Stomach (tissue), 9 donors: ENCODE measurements around the gene PDSS2. TPM values are rescaled to one million over a fixed set of nuclear protein-coding genes. Genes with fewer than 3 reads are reported as not detected.

Experiments
- DNase-seq, 2 donors: peaks; one replicate each; pipeline versions ENCODE4 v3.0.0 to v3.0.0-alpha.2; 2013 to 2019
- H3K27ac ChIP-seq, 5 donors: fragments of 200-600 bp in 4 of 5; sonication (generic) in 4 of 5; one replicate each; pipeline ENCODE4 v1.5.1; 2013 to 2019; ENCODE audit warnings: mild to moderate bottlenecking in 1 of 5, moderate library complexity in 1 of 5
- H3K27me3 ChIP-seq, 3 donors: fragments of 200-600 bp; sonication (generic); one replicate each; pipeline ENCODE4 v1.5.1; 2017 to 2019; ENCODE audit warnings: mixed run types in 1 of 3
- H3K36me3 ChIP-seq, 4 donors: fragments of 200-600 bp; sonication (generic); 1 replicate in 3 of 4; 2 replicates in 1 of 4; pipeline ENCODE4 v1.5.1; 2016 to 2019
- H3K4me1 ChIP-seq, 4 donors: fragments of 200-600 bp; sonication (generic); one replicate each; pipeline ENCODE4 v1.5.1; 2016 to 2019
- H3K4me3 ChIP-seq, 4 donors: fragments of 200-600 bp; sonication (generic) in 3 of 4; one replicate each; pipeline ENCODE4 v1.5.1; 2016 to 2019; ENCODE audit warnings: mild to moderate bottlenecking in 1 of 4
- H3K9me3 ChIP-seq, 4 donors: fragments of 200-600 bp; sonication (generic); one replicate each; pipeline ENCODE4 v1.5.1; 2016 to 2019
- CTCF ChIP-seq, 7 experiments: fragments of 450-650 bp in 4 of 7; fragments of 200-600 bp in 3 of 7; sonication (generic) in 3 of 7; IDR thresholded peaks; one replicate each; pipeline ENCODE4 v1.5.1; 2016 to 2019; ENCODE audit warnings: antibody characterized with exemption in 7 of 7, control low read depth in 2 of 7, mild to moderate bottlenecking in 1 of 7
- EP300 ChIP-seq: sonication (generic); formaldehyde crosslinking; IDR thresholded peaks from one replicate; pipeline ENCODE4 v1.6.1; 2017; ENCODE audit warnings: antibody characterized with exemption
- POLR2A ChIP-seq, 4 donors: fragments of 450-650 bp; IDR thresholded peaks; one replicate each; pipeline ENCODE4 v1.6.1; 2016; ENCODE audit warnings: antibody characterized with exemption in 4 of 4, control low read depth in 2 of 4, mild to moderate bottlenecking in 1 of 4, moderate library complexity in 1 of 4
- POLR2AphosphoS5 ChIP-seq, 3 donors: sonication (generic); formaldehyde crosslinking; IDR thresholded peaks; one replicate each; pipeline ENCODE4 v1.6.1; 2016; ENCODE audit warnings: antibody characterized with exemption in 3 of 3
- WGBS, 5 donors: extraction: QIAGEN DNeasy Blood & Tissue Kit in 3 of 5; methylation state at CpG; one replicate each; pipeline versions ENCODE4 v1.1.5 to v1.1.7; 2013 to 2018; 5-methylcytosine and 5-hydroxymethylcytosine counted together
- intact Hi-C: fragments of 100-400 bp; cut with DNase I; formaldehyde crosslinking; loops from one replicate; pipeline ENCODE4 v1.15.1; 2023; ENCODE audit warnings: low total_unique reads
- polyA plus RNA-seq, 3 donors: library from polyadenylated mRNA; stranded (reverse); fragments of 200-250 nt; gene quantifications; one replicate each; pipeline ENCODE4 v1.2.3, GENCODE V29; 2013
- total RNA-seq, 5 donors: library from RNA; depleted of rRNA; stranded (reverse); fragments of >200 nt; gene quantifications; one replicate each; pipeline versions ENCODE4 v1.1.0 to v1.2.3, GENCODE V29; 2014 to 2016
- donor health status: healthy with polysubstance abuse.
- donor health status: Bipolar disorder and iron deficiency.
- donor health status: healthy.

Gene PDSS2
- total and polyA plus RNA-seq, 8 donors = 4.5 to 26.1 (median 9.8) TPM; not detected in 1

DNA sequence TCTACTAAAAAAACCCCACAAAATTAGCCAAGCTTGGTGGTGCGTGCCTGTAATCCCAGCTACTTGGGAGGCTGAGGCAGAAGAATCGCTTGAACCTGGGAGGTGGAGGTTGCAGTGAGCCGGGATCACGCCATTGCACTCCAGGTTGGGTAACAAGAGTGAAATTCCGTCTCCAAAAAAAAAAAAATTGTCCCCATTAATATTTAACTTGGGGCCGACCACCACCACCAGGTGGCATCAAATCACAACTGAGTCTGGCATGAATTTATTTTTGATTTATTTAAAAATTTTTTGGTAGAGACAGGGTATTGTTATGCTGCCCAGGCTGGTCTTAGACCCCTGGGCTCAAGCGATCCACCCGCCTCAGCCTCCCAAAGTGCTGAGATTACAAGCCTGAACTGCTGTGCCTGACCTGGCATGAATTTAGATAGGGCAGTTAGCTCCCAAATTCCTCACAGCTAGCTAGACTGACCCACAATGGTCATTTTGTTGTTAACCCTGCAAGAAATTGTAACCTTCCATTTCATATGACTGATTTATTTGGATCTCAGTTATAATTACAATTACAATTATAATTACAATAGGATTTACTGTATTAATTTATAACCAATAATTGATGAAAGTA lies 326.9 kb downstream of the PDSS2 start:
- H3K4me1 ChIP-seq = no peaks in the 10 kb centered on the region
- no peaks in the 10 kb centered on the region for H3K27me3 ChIP-seq
- no peak for TF ChIP-seq POLR2A (IDR thresholded peaks at IDR 0.05)
- TF ChIP-seq POLR2AphosphoS5 (IDR thresholded peaks at IDR 0.05) = no peak
- TF ChIP-seq CTCF (IDR thresholded peaks at IDR 0.05) = peak in 1 of 7 experiments; percentile 16
- no peak for TF ChIP-seq EP300
- intact Hi-C loops = no loop called here
- DNase-seq = peak in 1 of 2 donors; percentile 54
- WGBS, 5 donors = 41 to 46% (median 44%) methylated on average over 8 of the region's 8 CpGs
- no peaks in the 10 kb centered on the region for H3K9me3 ChIP-seq
- H3K4me3 ChIP-seq = no peak overlapping the region
- H3K36me3 ChIP-seq = no peaks in the 10 kb centered on the region
- no peak overlapping the region for H3K27ac ChIP-seq

DNA sequence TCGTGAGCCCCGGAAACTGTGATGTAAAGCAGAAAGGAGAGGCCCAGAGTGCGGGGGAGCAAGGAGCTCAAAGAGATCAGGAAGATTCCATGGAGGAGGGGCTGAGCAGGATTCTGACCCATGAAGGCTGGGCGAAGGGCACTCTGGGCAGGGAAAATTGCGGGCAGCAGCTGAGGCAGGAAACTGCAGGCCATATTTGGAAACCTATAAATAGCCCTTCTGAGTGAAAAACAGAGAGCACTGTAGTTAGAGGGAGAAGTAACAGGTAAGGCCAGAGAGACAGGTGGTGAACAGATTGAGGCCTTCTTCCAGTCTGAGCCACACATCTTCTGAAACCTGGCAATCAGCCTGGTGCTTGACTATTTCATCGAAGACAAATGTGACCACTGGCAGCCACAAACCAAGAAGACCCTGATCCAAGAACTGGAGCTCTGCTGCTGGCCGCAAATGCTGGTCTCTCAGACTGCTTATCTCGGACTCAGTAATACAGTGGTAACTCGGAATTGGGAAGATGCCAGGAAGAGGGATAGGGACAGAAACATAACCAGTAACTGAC lies 329.9 kb downstream of the PDSS2 start:
- Histone ChIP-seq H3K27ac (no peak overlapping the region), H3K9me3 (no peaks in the 10 kb centered on the region), H3K36me3 (no peaks in the 10 kb centered on the region), H3K4me3 (no peak overlapping the region), H3K27me3 (no peaks in the 10 kb centered on the region), H3K4me1 (no peaks in the 10 kb centered on the region)
- intact Hi-C loops = no loop called here
- TF ChIP-seq POLR2AphosphoS5 (IDR thresholded peaks at IDR 0.05) = no peak
- no peak for TF ChIP-seq POLR2A (IDR thresholded peaks at IDR 0.05)
- no peak for TF ChIP-seq EP300
- TF ChIP-seq CTCF (IDR thresholded peaks at IDR 0.05) = no peak
- peak in 1 of 2 donors; percentile 12 for DNase-seq
- 58 to 70% (median 61%) methylated on average over 9 of the region's 9 CpGs for WGBS, 5 donors

- H3K9me3 ChIP-seq = no peaks in the 10 kb centered on the region
- H3K4me3 ChIP-seq = no peak overlapping the region
- TF ChIP-seq EP300 (no peak), POLR2A (IDR thresholded peaks at IDR 0.05) (no peak), POLR2AphosphoS5 (IDR thresholded peaks at IDR 0.05) (no peak)
- H3K36me3 ChIP-seq = no peaks in the 10 kb centered on the region
- no peak overlapping the region for H3K27ac ChIP-seq
- no peaks in the 10 kb centered on the region for H3K27me3 ChIP-seq
- DNase-seq = no peak
- H3K4me1 ChIP-seq = no peaks in the 10 kb centered on the region
- WGBS, 5 donors = 64 to 79% (median 72%) methylated on average over 2 of the region's 2 CpGs
- intact Hi-C loops = no loop called here
Measured at GRCh38 chr6:107128577-107128976, 330.8 kb downstream of the PDSS2 start.

- no peak for TF ChIP-seq POLR2A (IDR thresholded peaks at IDR 0.05)
- no peak for TF ChIP-seq CTCF (IDR thresholded peaks at IDR 0.05)
- TF ChIP-seq POLR2AphosphoS5 (IDR thresholded peaks at IDR 0.05) = no peak
- no peak for TF ChIP-seq EP300
- H3K27ac ChIP-seq = no peak overlapping the region
- intact Hi-C loops = no loop called here
- 90 to 100% (median 91%) methylated on average over 1 of the region's 1 CpG for WGBS, 5 donors
- H3K9me3 ChIP-seq = no peaks in the 10 kb centered on the region
- H3K36me3 ChIP-seq = no peaks in the 10 kb centered on the region
- H3K4me3 ChIP-seq = no peak overlapping the region
- no peaks in the 10 kb centered on the region for H3K27me3 ChIP-seq
- H3K4me1 ChIP-seq = no peaks in the 10 kb centered on the region
- no peak for DNase-seq
Measured at GRCh38 chr6:107128175-107128574, 331.2 kb downstream of the PDSS2 start.

GRCh38 chr6:107125771-107126170 lies 333.6 kb downstream of the PDSS2 start:
- H3K36me3 ChIP-seq = no peaks in the 10 kb centered on the region
- intact Hi-C loops = no loop called here
- WGBS, 5 donors = 88 to 94% (median 92%) methylated on average over 5 of the region's 5 CpGs
- no peak overlapping the region for H3K4me3 ChIP-seq
- DNase-seq = no peak
- H3K27ac ChIP-seq = no peak overlapping the region
- no peaks in the 10 kb centered on the region for H3K27me3 ChIP-seq
- H3K9me3 ChIP-seq = no peaks in the 10 kb centered on the region
- no peaks in the 10 kb centered on the region for H3K4me1 ChIP-seq
- no peak for TF ChIP-seq EP300
- no peak for TF ChIP-seq POLR2AphosphoS5 (IDR thresholded peaks at IDR 0.05)
- TF ChIP-seq CTCF (IDR thresholded peaks at IDR 0.05) = no peak
- no peak for TF ChIP-seq POLR2A (IDR thresholded peaks at IDR 0.05)
